HepG2 (cell line): ENCODE data around the gene PRSS53. TPM values are rescaled to one million over a fixed set of nuclear protein-coding genes. Genes with fewer than 3 reads are reported as not detected.
A peak's percentile ranks its signal among the peaks of the same experiment; 100 is the strongest.

ENCODE experiments used
- ELF4 ChIP-seq: sonication (generic); formaldehyde crosslinking; IDR thresholded peaks from 2 replicates; pipeline ENCODE4 v1.5.0; 2020; ENCODE audit warnings: missing genetic modification reagents, mild to moderate bottlenecking, moderate library complexity, borderline replicate concordance
- ZFP36L1 ChIP-seq: sonication (generic); formaldehyde crosslinking; IDR thresholded peaks from 2 replicates; pipeline ENCODE4 v1.8.0; 2022; ENCODE audit warnings: mild to moderate bottlenecking, missing genetic modification reagents, moderate library complexity
- ZNF33B ChIP-seq: sonication (generic); formaldehyde crosslinking; IDR thresholded peaks from 2 replicates; pipeline ENCODE4 v1.5.1; 2020; ENCODE audit warnings: mild to moderate bottlenecking, missing genetic modification reagents
- ZNF451 ChIP-seq: sonication (generic); formaldehyde crosslinking; IDR thresholded peaks from 2 replicates; pipeline ENCODE4 v1.5.0; 2020; ENCODE audit warnings: mild to moderate bottlenecking, missing genetic modification reagents
- ZNF841 ChIP-seq: sonication (generic); formaldehyde crosslinking; IDR thresholded peaks from 2 replicates; pipeline ENCODE4 v1.8.1; 2023; ENCODE audit warnings: missing genetic modification reagents, borderline replicate concordance
- polyA plus RNA-seq, 8 experiments: library from polyadenylated mRNA; depleted of rRNA in 3 of 8; stranded (reverse) in 7 of 8; unstranded in 1 of 8; fragments of >200 nt; fragmentation: Illumina TruSeq in 4 of 8; extraction: Trizol in 4 of 8; gene quantifications; 2 replicates each; pipeline versions ENCODE4 v1.2.1 to v1.2.3, GENCODE V29; 2011 to 2016; ENCODE audit warnings: low read depth in 4 of 8, missing spikeins in 1 of 8, mixed read lengths in 1 of 8; ENCODE audit not compliant: insufficient read depth in 1 of 8
- total RNA-seq, 5 experiments: library from RNA; depleted of rRNA; stranded (reverse); fragments of >200 nt; fragmentation: Illumina TruSeq; extraction: Trizol; gene quantifications; 2 replicates each; pipeline ENCODE4 v1.2.3, GENCODE V29; 2016; ENCODE audit warnings: low read depth in 1 of 5
- TF ChIP-seq, protein P1 (sequence below): sonication (generic); formaldehyde crosslinking; conservative IDR thresholded peaks from 2 replicates; pipeline ENCODE4 v1.4.0; 2020; ENCODE audit warnings: missing genetic modification reagents
- TF ChIP-seq, protein P2 (sequence below): sonication (generic); formaldehyde crosslinking; IDR thresholded peaks from 2 replicates; pipeline ENCODE4 v1.9.0; 2022; ENCODE audit warnings: low read depth, missing genetic modification reagents
- TF ChIP-seq, protein P3 (sequence below): sonication (generic); IDR thresholded peaks from 2 replicates; pipeline ENCODE4 v1.6.1; 2016; ENCODE audit warnings: low read depth, borderline replicate concordance
- TF ChIP-seq, protein P4 (sequence below): IDR thresholded peaks from 2 replicates; pipeline ENCODE4 v1.6.1; 2012; ENCODE audit warnings: low read length, improper control_type of control experiment
- TF ChIP-seq, protein P5 (sequence below): sonication (generic); formaldehyde crosslinking; IDR thresholded peaks from 2 replicates; pipeline ENCODE4 v1.5.0; 2020; ENCODE audit warnings: mild to moderate bottlenecking, missing genetic modification reagents
- TF ChIP-seq, protein P6 (sequence below): IDR thresholded peaks from 2 replicates; pipeline ENCODE4 v1.6.1; 2016
- TF ChIP-seq, protein P7 (sequence below): sonication (generic); formaldehyde crosslinking; IDR thresholded peaks from 2 replicates; pipeline ENCODE4 v1.8.1; 2023; ENCODE audit warnings: mild to moderate bottlenecking, missing genetic modification reagents, borderline replicate concordance
- TF ChIP-seq, protein P8 (sequence below): sonication (generic); formaldehyde crosslinking; IDR thresholded peaks from 2 replicates; pipeline ENCODE4 v1.5.0; 2020; ENCODE audit warnings: missing genetic modification reagents

PRSS53 gene
- total and polyA plus RNA-seq, 2 of the 13 experiments (the other 11 are each of a cell fraction or from before 2014, with no cell fraction given), result 2.2 to 7.4 TPM

DNA sequence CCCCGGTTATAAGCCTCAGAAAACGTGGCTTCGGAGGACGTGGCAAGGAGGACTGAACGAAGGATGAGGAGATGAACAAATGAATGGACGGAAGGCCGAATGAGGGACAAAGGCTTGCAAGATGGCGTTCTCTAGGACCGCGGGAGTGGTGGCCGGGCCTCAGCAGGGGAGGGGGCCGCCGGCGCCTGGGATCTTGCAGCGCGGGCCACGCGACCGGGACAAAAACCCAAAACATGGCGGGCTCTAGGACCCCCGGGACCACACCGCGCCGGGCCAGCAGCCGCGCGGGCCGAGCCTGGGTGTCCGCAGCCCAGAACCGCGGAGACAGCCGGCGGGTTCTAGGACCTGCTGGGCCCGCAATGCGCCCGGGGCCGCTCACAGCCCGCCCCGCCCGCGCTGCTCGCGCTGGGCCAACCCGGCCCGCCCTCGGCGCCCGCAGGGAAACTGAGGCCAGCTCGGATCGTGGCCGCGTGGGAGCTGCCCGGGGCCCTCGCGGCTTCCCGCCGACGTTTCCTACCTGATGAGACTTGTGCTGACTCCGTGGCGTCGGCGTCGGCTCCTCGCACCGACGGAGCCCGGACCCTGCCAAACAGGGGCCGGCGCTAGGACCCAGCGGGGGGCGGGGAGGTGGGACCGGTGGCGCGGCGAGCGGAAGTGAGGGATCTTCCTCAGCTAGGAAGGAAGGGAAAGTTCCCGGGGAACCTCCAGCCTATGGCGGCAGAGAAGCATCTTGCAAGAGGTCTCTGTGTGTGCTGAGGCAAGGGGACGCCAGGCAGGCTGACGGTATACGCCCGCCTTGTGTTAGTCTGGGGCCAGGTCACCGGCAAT is 15.4 kb downstream of the PRSS53 start (continued):
- TF ChIP-seq, protein P1, sequence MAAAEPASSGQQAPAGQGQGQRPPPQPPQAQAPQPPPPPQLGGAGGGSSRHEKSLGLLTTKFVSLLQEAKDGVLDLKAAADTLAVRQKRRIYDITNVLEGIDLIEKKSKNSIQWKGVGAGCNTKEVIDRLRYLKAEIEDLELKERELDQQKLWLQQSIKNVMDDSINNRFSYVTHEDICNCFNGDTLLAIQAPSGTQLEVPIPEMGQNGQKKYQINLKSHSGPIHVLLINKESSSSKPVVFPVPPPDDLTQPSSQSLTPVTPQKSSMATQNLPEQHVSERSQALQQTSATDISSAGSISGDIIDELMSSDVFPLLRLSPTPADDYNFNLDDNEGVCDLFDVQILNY (CRISPR knock-in tag), result no peak
- TF ChIP-seq, protein P2, sequence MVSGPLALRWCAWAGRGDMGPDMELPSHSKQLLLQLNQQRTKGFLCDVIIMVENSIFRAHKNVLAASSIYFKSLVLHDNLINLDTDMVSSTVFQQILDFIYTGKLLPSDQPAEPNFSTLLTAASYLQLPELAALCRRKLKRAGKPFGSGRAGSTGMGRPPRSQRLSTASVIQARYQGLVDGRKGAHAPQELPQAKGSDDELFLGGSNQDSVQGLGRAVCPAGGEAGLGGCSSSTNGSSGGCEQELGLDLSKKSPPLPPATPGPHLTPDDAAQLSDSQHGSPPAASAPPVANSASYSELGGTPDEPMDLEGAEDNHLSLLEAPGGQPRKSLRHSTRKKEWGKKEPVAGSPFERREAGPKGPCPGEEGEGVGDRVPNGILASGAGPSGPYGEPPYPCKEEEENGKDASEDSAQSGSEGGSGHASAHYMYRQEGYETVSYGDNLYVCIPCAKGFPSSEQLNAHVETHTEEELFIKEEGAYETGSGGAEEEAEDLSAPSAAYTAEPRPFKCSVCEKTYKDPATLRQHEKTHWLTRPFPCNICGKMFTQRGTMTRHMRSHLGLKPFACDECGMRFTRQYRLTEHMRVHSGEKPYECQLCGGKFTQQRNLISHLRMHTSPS, result peak; percentile 13; the same call in 1 of the 2 replicates
- TF ChIP-seq, protein P3, sequence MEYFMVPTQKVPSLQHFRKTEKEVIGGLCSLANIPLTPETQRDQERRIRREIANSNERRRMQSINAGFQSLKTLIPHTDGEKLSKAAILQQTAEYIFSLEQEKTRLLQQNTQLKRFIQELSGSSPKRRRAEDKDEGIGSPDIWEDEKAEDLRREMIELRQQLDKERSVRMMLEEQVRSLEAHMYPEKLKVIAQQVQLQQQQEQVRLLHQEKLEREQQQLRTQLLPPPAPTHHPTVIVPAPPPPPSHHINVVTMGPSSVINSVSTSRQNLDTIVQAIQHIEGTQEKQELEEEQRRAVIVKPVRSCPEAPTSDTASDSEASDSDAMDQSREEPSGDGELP, result no peak; the same call in 1 of the 2 replicates
- TF ChIP-seq ELF4 (CRISPR knock-in tag) (peak; percentile 53; the same call in 1 of the 2 replicates), ZNF33B (0 out of 2 replicates have a peak, but pooled peaks have one; percentile 18), ZNF451 (CRISPR knock-in tag) (peak; percentile 91), ZFP36L1 (CRISPR knock-in tag) (no peak), ZNF841 (CRISPR knock-in tag) (no peak)
- TF ChIP-seq, protein P4, sequence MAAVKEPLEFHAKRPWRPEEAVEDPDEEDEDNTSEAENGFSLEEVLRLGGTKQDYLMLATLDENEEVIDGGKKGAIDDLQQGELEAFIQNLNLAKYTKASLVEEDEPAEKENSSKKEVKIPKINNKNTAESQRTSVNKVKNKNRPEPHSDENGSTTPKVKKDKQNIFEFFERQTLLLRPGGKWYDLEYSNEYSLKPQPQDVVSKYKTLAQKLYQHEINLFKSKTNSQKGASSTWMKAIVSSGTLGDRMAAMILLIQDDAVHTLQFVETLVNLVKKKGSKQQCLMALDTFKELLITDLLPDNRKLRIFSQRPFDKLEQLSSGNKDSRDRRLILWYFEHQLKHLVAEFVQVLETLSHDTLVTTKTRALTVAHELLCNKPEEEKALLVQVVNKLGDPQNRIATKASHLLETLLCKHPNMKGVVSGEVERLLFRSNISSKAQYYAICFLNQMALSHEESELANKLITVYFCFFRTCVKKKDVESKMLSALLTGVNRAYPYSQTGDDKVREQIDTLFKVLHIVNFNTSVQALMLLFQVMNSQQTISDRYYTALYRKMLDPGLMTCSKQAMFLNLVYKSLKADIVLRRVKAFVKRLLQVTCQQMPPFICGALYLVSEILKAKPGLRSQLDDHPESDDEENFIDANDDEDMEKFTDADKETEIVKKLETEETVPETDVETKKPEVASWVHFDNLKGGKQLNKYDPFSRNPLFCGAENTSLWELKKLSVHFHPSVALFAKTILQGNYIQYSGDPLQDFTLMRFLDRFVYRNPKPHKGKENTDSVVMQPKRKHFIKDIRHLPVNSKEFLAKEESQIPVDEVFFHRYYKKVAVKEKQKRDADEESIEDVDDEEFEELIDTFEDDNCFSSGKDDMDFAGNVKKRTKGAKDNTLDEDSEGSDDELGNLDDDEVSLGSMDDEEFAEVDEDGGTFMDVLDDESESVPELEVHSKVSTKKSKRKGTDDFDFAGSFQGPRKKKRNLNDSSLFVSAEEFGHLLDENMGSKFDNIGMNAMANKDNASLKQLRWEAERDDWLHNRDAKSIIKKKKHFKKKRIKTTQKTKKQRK, result no peak
- TF ChIP-seq, protein P5, sequence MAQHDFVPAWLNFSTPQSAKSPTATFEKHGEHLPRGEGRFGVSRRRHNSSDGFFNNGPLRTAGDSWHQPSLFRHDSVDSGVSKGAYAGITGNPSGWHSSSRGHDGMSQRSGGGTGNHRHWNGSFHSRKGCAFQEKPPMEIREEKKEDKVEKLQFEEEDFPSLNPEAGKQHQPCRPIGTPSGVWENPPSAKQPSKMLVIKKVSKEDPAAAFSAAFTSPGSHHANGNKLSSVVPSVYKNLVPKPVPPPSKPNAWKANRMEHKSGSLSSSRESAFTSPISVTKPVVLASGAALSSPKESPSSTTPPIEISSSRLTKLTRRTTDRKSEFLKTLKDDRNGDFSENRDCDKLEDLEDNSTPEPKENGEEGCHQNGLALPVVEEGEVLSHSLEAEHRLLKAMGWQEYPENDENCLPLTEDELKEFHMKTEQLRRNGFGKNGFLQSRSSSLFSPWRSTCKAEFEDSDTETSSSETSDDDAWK (CRISPR knock-in tag), result no peak
- TF ChIP-seq, protein P6, sequence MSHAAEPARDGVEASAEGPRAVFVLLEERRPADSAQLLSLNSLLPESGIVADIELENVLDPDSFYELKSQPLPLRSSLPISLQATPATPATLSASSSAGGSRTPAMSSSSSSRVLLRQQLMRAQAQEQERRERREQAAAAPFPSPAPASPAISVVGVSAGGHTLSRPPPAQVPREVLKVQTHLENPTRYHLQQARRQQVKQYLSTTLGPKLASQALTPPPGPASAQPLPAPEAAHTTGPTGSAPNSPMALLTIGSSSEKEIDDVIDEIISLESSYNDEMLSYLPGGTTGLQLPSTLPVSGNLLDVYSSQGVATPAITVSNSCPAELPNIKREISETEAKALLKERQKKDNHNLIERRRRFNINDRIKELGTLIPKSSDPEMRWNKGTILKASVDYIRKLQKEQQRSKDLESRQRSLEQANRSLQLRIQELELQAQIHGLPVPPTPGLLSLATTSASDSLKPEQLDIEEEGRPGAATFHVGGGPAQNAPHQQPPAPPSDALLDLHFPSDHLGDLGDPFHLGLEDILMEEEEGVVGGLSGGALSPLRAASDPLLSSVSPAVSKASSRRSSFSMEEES (CRISPR knock-in tag), result no peak; the same call in 1 of the 2 replicates
- TF ChIP-seq, protein P7, sequence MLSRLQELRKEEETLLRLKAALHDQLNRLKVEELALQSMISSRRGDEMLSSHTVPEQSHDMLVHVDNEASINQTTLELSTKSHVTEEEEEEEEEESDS (CRISPR knock-in tag), result no peak
- TF ChIP-seq, protein P8, sequence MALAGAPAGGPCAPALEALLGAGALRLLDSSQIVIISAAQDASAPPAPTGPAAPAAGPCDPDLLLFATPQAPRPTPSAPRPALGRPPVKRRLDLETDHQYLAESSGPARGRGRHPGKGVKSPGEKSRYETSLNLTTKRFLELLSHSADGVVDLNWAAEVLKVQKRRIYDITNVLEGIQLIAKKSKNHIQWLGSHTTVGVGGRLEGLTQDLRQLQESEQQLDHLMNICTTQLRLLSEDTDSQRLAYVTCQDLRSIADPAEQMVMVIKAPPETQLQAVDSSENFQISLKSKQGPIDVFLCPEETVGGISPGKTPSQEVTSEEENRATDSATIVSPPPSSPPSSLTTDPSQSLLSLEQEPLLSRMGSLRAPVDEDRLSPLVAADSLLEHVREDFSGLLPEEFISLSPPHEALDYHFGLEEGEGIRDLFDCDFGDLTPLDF (CRISPR knock-in tag), result peak; percentile 87
